Lower leg skin (tissue), 3 donors: ENCODE measurements around the gene TMEM164.

ENCODE experiments used
- POLR2A ChIP-seq, 2 donors: fragments of 450-650 bp; IDR thresholded peaks; one replicate each; pipeline ENCODE4 v1.6.1; 2016 to 2017; ENCODE audit warnings: antibody characterized with exemption in 2 of 2, mild to moderate bottlenecking in 1 of 2, moderate library complexity in 1 of 2
- TF ChIP-seq, protein P1 (sequence below), 3 donors: fragments of 450-650 bp; IDR thresholded peaks; one replicate each; pipeline ENCODE4 v1.5.1; 2016; ENCODE audit warnings: antibody characterized with exemption in 3 of 3, mild to moderate bottlenecking in 3 of 3, moderate library complexity in 2 of 3

GRCh38 chrX:110161361-110161686 lies 158.4 kb downstream of the TMEM164 start:
- TF ChIP-seq, protein P1, sequence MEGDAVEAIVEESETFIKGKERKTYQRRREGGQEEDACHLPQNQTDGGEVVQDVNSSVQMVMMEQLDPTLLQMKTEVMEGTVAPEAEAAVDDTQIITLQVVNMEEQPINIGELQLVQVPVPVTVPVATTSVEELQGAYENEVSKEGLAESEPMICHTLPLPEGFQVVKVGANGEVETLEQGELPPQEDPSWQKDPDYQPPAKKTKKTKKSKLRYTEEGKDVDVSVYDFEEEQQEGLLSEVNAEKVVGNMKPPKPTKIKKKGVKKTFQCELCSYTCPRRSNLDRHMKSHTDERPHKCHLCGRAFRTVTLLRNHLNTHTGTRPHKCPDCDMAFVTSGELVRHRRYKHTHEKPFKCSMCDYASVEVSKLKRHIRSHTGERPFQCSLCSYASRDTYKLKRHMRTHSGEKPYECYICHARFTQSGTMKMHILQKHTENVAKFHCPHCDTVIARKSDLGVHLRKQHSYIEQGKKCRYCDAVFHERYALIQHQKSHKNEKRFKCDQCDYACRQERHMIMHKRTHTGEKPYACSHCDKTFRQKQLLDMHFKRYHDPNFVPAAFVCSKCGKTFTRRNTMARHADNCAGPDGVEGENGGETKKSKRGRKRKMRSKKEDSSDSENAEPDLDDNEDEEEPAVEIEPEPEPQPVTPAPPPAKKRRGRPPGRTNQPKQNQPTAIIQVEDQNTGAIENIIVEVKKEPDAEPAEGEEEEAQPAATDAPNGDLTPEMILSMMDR (IDR thresholded peaks at IDR 0.05) = no peak
- no peak for TF ChIP-seq POLR2A (IDR thresholded peaks at IDR 0.05)
